Right lobe of liver (tissue), 4 donors: ENCODE results near the gene ATG5.

Experiments
- POLR2A ChIP-seq: fragments of 450-650 bp; IDR thresholded peaks from one replicate; pipeline ENCODE4 v1.6.1; 2017; ENCODE audit warnings: antibody characterized with exemption, mild to moderate bottlenecking
- TF ChIP-seq, protein P1 (sequence below), 4 donors: fragments of 200-600 bp in 3 of 4; fragments of 450-650 bp in 1 of 4; IDR thresholded peaks; one replicate each; pipeline versions ENCODE4 v1.5.1 to v1.8.0; 2016 to 2022; ENCODE audit warnings: antibody characterized with exemption in 4 of 4, mild to moderate bottlenecking in 2 of 4
- donor health status: DM: no; HTN: no; CAD: no.
- donor health status: DM: no; HTN: no; CAD: no.
- donor health status: DM: no; HTN: yes; CAD: no.

DNA sequence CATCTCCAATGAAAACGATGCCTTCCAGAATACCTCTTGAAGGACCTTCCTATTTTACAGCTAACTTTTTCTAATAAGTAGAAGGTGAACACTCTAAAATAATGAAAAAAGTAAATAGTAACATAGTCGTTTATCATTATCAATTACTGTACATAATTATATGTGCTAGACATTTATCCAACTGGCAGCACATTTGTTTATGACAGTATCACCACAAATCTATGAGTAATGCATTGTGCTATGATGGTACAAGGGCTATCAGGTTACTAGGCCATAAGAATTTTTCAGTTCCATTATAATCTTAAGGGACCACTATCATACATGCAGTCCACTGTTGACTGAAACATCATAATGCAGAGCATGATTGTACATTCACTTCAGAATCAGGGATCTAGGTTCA, 68.4 kb downstream of the ATG5 start:
- TF ChIP-seq, protein P1, sequence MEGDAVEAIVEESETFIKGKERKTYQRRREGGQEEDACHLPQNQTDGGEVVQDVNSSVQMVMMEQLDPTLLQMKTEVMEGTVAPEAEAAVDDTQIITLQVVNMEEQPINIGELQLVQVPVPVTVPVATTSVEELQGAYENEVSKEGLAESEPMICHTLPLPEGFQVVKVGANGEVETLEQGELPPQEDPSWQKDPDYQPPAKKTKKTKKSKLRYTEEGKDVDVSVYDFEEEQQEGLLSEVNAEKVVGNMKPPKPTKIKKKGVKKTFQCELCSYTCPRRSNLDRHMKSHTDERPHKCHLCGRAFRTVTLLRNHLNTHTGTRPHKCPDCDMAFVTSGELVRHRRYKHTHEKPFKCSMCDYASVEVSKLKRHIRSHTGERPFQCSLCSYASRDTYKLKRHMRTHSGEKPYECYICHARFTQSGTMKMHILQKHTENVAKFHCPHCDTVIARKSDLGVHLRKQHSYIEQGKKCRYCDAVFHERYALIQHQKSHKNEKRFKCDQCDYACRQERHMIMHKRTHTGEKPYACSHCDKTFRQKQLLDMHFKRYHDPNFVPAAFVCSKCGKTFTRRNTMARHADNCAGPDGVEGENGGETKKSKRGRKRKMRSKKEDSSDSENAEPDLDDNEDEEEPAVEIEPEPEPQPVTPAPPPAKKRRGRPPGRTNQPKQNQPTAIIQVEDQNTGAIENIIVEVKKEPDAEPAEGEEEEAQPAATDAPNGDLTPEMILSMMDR (IDR thresholded peaks at IDR 0.05): no peak
- TF ChIP-seq POLR2A: no peak
